Measurements from ENCODE around the gene RPTOR.
"Not testable (repeated sequence)": the region's sequence is repeated elsewhere in the genome, so short reads cannot be mapped to it uniquely, and the experiment has no call there.

RPTOR gene

GRCh38 chr17:80619535-80620235 lies 75.0 kb downstream of the RPTOR start:
- DNase-seq = no peak

GRCh38 chr17:80621335-80621996 lies 76.8 kb downstream of the RPTOR start:
- DNase-seq = no peak

GRCh38 chr17:80621997-80622357 lies 77.3 kb downstream of the RPTOR start:
- no peak for DNase-seq

GRCh38 chr17:80624864-80625263 lies 80.2 kb downstream of the RPTOR start:
- no peak for DNase-seq

GRCh38 chr17:80625627-80626026 lies 81.0 kb downstream of the RPTOR start:
- DNase-seq = no peak

GRCh38 chr17:80628881-80629280 lies 84.2 kb downstream of the RPTOR start:
- not testable (repeated sequence) for DNase-seq

- DNase-seq = no peak
These were observed 84.8 kb downstream of the RPTOR start for GRCh38 chr17:80629298-80630028.

GRCh38 chr17:80630560-80631120 lies 86.0 kb downstream of the RPTOR start:
- no peak for DNase-seq

- DNase-seq = no peak
These were observed 86.8 kb downstream of the RPTOR start for GRCh38 chr17:80631142-80632045.

- DNase-seq = no peak
These were observed 87.5 kb downstream of the RPTOR start for GRCh38 chr17:80632046-80632581.

- DNase-seq = no peak
These were observed 88.6 kb downstream of the RPTOR start for GRCh38 chr17:80633207-80633606.

- DNase-seq = no peak
These were observed 89.4 kb downstream of the RPTOR start for GRCh38 chr17:80633994-80634566.

- DNase-seq = no peak
These were observed 91.9 kb downstream of the RPTOR start for GRCh38 chr17:80636361-80637018.

- no peak for DNase-seq
These were observed 92.6 kb downstream of the RPTOR start for GRCh38 chr17:80637048-80637781.

GRCh38 chr17:80639658-80640057 lies 95.0 kb downstream of the RPTOR start:
- no peak for DNase-seq

- DNase-seq = no peak
These were observed 95.9 kb downstream of the RPTOR start for GRCh38 chr17:80640366-80641084.

- DNase-seq = no peak
These were observed 98.9 kb downstream of the RPTOR start for GRCh38 chr17:80643326-80644099.

GRCh38 chr17:80644536-80644935 lies 99.9 kb downstream of the RPTOR start:
- no peak for DNase-seq

GRCh38 chr17:80645706-80646325 lies 101.2 kb downstream of the RPTOR start:
- no peak for DNase-seq
